DMS153 (cell line): Measurements from ENCODE around the gene ATP10D.
"Not testable (repeated sequence)": the region's sequence is repeated elsewhere in the genome, so short reads cannot be mapped to it uniquely, and the experiment has no call there.

Experiments used
- DNase-seq: peaks from one replicate; lab custom pipeline; 2025; lab: John Stamatoyannopoulos, UW

Gene ATP10D

GRCh38 chr4:47488706-47489105, 3.6 kb downstream of the ATP10D start:
- DNase-seq, result no peak

GRCh38 chr4:47490550-47490949, 5.5 kb downstream of the ATP10D start:
- DNase-seq, result no peak

- no peak for DNase-seq
Measured at GRCh38 chr4:47493238-47494123, 8.4 kb downstream of the ATP10D start.

GRCh38 chr4:47494124-47494430, 9.0 kb downstream of the ATP10D start:
- no peak for DNase-seq

- no peak for DNase-seq
Measured at GRCh38 chr4:47498899-47499298, 13.8 kb downstream of the ATP10D start.

- DNase-seq, result no peak
Measured at GRCh38 chr4:47499700-47500099, 14.6 kb downstream of the ATP10D start.

GRCh38 chr4:47500776-47501175, 15.7 kb downstream of the ATP10D start:
- DNase-seq, result no peak

- DNase-seq, result no peak
Measured at GRCh38 chr4:47505147-47505546, 20.1 kb downstream of the ATP10D start.

- no peak for DNase-seq
Measured at GRCh38 chr4:47505666-47506065, 20.6 kb downstream of the ATP10D start.

- no peak for DNase-seq
Measured at GRCh38 chr4:47510506-47511143, 25.6 kb downstream of the ATP10D start.

GRCh38 chr4:47513461-47513860, 28.4 kb downstream of the ATP10D start:
- DNase-seq, result no peak

GRCh38 chr4:47519239-47519883, 34.3 kb downstream of the ATP10D start:
- no peak for DNase-seq

GRCh38 chr4:47525154-47525819, 40.2 kb downstream of the ATP10D start:
- no peak for DNase-seq

GRCh38 chr4:47526281-47526680, 41.2 kb downstream of the ATP10D start:
- no peak for DNase-seq

- DNase-seq, result not testable (repeated sequence)
Measured at GRCh38 chr4:47528646-47529045, 43.6 kb downstream of the ATP10D start.

- no peak for DNase-seq
Measured at GRCh38 chr4:47530801-47531200, 45.7 kb downstream of the ATP10D start.

GRCh38 chr4:47531241-47531953, 46.3 kb downstream of the ATP10D start:
- DNase-seq, result no peak

GRCh38 chr4:47531954-47532321, 46.9 kb downstream of the ATP10D start:
- DNase-seq, result no peak

- no peak for DNase-seq
Measured at GRCh38 chr4:47532658-47533057, 47.6 kb downstream of the ATP10D start.

- DNase-seq, result no peak
Measured at GRCh38 chr4:47533689-47534347, 48.7 kb downstream of the ATP10D start.

GRCh38 chr4:47534772-47535171, 49.7 kb downstream of the ATP10D start:
- DNase-seq, result no peak
